GM18861 (cell line): ENCODE data around the gene GPR143.

Experiments used
- ATAC-seq: cut with Tn5 transposase; IDR thresholded peaks from one replicate; pipeline ENCODE4 v1.9.1; 2021; ENCODE audit not compliant: unreplicated experiment

Gene GPR143

DNA sequence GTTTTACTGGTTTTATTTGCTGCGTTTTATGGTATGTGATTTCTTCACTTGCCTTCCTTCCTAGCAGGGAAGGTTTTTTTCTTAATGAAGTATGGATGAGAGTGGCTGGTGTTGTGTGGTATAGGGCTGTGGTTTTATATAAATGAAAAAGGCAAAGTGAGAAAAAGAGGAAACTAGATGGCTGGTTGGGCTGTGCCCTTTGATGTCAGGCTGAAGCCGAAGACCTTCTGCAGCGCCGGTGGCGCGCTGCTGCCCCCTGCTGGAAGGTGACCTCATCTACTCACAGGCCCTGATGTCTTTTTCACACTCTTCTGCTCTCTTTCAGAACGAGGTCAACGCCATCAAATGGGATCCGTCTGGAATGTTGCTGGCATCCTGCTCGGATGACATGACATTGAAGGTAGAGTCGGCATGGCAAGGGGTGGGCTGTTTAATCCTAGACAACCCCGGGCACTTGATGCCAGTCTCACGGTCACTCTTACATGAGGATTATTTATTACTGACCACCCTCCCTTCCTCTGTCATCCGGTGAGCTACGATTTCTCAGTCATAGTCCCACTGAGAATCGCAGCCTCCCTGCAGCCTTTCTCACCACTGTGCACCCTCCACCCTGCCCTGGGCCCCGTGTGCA, 56.6 kb downstream of the GPR143 start:
- peak; percentile 95 for ATAC-seq

DNA sequence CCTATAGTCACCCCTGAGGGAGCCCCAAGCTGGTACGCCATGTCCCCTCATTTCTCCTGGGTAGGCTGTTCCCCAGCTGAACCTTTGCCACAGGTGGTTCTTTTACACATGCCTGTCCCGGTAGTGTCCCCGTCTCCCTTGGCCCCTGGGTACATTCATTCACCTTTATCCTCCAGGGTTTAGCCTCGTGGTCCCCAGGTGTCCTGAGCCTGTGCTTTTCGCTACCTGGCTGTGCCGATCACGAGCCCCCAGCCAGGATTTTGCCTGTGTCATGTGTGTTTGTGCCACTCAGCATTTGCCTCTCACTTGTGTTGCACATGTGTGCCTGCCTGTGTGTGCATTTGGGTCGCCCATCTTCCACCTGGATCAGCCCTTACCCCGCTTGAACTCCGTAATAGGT, 57.6 kb downstream of the GPR143 start:
- ATAC-seq = no peak

DNA sequence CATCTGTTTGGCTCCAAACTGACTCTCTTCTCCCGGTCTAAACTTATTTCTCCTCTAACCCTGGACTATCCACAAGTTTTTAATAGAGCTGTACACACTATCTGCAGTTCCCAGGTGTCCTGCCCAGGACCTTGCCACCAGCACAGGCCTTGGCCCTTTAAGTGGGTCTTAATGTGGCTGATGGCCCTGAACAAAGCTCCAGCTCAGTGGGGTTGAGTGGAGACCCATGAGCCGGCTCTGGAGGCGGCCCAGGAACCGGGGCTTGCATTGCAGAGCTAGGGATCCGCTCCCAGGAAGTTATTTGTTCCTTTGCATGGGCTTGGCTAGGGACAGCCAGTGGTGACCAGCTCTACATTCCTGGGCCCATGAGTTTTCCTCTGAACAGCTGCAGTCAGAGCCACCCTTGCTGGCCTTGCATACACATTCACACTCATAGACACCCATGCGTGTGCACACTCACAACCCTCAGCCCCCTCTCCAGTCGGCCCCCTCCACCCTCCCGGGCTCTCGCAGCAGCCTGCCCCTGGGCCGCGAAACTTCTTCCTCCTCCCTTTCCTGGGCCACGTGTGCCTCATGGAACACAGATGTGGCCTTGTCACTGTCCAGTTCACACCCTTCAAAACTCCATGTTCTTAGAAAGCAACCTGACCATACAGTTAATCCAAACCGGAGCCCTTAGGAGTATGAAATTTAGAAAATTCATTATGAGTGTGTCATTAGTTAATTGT, 58.2 kb downstream of the GPR143 start:
- no peak for ATAC-seq

DNA sequence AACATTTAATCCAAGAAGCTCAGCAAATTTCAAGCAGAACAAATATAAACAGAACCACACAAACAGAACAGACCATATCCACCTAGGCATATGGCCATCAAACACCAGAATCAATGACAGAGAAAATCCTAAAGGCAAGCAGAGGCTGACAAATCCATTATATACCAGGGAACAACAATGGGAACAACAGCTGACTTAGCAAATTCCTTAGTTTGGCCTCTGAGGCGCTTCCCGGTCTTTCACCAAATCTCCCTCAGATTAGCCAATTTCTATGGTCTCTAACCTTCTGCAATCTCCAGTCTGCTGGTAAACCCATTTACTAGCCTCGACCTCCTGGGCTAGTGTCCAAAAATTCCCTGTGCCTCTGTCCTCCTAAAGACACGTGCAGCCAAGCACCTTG, 59.2 kb downstream of the GPR143 start:
- ATAC-seq = no peak

DNA sequence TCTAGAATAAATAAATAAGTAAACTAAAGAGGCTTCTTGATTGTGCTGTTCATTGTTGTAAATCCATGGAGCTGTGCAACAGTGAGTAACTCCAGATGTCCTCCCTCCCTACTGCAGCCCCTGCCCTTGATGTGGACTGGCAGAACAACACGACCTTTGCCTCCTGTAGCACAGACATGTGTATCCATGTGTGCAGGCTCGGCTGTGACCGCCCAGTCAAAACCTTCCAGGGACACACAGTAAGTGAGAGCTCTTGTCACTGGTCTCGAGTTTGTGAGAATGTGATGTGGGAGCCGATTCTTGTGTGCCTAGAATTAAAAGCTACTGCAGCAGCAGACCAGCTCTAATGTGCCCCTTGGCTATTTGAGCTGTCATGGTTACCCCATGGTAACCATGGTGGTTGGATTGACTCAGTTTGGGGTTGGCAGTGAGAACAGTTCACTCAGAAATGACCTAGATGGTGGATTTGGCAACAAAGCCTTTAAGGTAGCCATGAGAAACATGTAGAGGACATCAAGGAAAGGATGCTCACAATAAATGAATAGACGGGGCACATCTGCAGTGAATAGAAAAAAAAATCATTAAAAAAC, 60.7 kb downstream of the GPR143 start:
- ATAC-seq = no peak

DNA sequence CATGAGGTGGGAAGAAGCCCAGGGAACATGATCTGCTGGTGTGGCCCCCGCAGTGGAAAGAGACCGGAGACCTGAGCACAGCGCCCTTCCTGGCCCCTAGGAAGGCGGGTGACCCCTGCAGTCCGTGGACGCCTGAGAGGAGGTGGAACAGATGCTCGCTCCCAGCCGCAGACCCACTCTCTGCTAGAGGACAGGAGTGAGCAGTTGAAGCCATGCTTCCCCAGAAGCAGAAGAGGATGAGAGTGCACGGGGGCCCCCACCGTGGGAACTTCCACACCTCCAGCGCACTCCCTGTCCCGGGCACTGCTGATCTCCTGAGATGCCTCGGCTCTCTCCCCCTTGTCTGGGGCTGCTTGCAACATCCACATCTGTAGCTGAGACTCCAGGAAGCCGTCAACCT, 62.2 kb downstream of the GPR143 start:
- ATAC-seq = no peak

DNA sequence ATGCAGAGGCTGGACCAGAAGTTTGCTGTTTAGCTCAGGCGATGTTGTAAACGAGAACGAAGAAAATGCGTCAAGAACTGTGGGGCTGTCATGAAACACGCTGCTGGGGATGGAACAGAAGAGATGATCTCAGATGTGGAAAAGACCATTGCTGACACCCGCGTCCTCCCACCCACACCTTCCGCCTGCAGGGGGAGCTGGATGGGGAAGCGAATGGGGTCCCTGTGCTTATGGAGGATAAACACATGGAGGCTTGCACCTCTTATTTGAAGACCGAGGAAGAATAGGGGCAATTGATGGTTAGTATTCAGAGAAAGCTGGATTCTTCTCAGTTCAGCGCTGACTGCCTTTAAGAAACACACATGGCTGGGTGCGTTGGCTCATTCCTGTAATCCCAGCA, 63.9 kb downstream of the GPR143 start:
- no peak for ATAC-seq

DNA sequence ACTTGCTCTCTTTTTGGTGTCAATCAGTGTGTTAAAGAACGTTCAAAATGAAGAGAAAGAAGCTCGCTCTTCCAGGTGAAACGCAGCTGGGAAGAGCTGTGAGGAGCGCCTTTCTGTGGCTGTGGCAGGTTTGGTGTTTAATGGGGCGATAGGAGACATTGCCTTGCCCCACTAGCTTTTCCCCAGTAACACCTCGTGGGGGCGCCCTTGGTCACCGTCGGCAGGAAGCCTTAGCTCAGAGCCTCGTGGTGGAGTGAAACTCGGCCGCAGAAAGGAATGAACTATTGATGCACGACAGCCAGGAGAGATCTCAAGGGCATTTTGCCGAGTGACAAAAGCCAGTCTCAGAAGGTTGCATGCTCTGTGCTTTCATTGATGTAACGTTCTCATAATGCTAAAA, 65.1 kb downstream of the GPR143 start:
- ATAC-seq = no peak

DNA sequence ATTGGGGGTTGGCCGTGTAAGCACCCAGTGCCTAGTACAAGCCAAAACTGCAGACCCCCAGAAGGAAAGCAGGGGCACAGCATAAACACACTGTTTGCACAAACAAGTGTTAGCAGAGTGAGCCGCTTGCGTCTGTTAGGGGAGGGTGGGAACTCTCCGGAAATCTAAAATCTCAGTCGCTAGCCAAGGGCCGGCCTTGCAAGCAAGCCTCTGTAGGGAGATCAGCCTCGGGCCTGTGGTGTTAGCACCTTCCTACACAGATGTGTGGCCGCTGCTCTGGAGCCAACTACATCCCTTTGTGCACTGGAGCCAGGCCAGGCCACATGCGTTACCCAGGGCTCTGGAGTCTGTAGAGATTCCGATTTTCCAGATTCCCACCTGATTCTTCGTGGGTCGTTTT, 67.1 kb downstream of the GPR143 start:
- ATAC-seq = no peak

DNA sequence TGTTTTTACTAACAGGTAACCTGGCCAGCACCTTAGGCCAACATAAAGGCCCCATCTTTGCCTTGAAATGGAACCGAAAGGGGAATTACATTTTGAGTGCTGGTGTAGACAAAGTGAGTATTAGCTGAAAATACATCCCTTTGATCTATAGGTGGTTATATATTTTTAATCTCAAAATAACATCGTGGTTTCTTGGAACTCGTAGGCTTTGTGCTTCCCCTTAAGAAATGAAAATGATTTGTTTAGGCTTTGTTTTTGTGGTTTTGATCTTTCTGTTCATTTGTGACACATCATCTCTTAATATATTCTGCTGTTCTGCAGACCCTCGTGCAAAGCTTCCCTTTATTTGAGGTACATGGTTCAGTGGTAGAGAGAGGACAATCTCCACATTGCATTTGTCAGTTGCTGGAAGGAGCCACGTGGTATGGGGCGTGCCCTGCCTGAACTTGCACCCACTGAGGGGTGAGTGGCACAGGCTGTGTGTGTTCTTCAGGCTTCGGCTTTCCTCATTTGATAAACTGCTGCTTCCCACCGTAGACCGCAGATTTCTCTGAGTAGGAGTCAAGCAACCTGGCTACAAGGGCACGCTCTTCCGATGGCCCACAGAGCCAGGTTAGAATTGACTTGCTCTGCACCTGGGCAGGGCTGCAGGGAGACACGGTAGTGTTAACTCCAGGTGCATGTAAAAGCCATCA, 72.2 kb downstream of the GPR143 start:
- no peak for ATAC-seq

DNA sequence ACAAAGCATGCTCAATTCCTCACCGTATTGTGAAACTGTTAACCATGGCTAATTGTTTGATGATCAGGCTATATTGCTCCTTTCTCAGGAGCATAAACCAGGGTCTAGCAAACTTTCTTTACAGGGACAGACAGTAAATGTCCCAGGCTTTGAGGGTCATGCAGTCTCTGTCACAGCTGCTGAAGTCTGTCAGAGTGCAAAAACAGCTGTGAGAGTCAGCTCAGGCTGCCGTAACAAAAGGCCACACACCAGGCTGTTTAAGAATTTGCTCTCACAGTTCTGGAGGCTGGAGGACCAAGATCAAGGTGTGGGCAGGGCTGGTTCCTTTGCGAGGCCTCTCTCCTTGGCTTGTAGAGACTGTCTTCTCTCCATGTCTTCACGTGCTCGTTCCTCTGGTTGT, 75.6 kb downstream of the GPR143 start:
- no peak for ATAC-seq

DNA sequence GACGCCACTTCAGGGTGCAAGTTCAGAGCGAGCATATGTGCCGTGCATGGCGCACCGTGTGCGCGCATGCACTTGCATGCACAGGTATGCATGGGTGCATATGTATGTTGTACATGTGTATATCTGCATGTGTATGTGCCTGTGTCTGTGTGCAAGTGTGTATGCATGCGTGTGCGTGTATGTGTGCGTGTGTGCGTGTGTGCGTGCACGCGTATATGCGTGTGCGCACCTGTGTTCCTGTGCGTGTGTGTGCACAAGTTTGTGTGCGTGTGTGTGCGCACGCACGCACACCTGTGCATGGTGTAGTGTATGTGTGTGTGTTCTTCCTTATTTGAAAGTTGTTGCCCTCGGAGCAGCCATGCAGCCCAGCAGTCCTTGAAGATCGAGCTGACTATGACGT, 76.8 kb downstream of the GPR143 start:
- ATAC-seq = no peak

DNA sequence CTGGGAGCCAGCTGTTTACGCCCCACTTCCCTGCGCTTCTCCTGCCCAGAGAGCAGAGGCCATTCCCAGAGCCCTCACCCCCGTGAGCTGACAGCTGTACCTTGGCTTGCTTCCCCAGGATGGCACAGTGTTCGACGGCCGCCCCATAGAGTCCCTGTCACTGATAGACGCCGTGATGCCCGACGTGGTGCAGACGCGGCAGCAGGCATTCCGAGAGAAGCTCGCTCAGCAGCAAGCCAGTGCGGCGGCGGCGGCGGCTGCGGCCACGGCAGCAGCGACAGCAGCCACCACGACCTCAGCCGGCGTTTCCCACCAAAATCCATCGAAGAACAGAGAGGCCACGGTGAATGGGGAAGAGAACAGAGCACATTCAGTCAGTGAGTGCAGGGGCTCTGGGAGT, 77.7 kb downstream of the GPR143 start:
- no peak for ATAC-seq

DNA sequence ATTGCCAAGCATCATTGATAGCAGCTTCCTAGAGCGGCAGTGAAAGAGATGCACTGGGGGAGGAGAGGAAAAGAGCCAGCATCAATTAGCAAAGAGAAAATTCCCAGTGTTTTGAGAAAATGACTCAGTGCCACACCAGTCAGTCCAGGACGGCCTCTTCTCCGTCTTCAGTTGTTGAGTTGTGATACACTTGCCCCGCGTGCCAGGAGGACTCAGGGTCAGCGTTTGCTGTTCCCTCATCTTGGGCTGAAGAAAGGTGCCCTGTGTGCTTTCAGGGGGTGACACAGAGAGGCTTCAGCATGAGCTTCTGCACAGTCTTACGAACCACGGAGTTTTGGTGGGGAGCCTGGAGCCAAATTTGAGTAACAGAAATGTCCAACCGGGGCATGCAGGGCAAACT, 82.3 kb downstream of the GPR143 start:
- no peak for ATAC-seq

DNA sequence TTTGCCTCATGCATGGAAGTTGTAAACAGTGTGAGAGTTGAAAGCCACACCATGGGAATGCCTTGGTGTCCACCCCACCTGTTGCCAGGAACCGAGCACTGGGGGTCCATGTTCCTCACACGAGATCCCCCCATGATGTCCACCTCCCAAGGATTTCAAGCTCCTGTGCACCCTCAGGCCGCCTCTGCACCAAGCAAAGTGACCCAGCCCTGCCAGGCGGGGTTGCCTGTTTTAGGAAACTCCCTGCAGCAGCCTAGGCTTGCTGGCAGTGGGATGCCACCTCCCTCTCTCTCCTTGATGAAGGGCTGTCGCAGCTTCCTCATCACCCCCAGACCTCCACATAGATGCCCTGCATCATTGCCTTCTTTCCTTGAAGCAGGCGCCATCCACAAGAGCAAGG, 82.8 kb downstream of the GPR143 start:
- ATAC-seq = no peak

DNA sequence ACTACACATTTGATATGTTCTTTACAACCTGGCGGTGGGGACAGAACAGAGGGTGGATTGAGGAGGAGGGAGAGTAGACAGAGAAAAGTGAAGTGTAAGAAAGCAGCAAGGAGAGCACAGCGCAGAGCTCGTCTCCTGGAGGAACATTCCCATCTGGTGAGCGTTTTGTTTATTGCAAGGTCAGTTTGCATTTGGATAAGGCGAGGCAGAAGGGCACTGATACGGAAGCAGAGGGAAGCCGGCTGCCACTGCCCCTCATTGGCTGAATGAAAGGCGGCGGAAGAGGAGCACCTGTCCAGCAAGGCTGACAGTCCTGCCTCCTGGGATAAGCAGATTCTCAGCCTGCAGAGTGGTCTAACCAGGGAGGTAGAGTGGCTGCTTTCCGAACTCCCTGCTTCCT, 83.2 kb downstream of the GPR143 start:
- ATAC-seq = no peak

DNA sequence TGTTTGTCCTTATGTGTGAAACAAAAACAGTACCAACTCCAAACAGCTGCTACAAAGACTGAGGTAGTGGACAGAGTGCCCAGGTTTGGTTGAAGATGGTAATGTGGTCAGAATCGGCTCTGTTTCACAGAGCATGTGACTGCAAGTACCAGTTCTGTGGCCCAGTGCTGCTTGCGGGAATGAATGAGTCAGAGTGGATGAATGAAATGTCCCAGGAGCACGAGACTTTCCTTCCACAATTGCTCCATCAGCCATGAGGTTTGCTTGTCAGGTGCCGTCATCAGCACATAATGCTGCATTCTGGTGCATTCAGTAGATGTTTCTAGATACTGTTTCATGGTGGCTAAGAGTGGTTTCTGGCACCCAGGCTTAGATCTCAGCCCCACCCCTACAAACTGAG, 84.2 kb downstream of the GPR143 start:
- ATAC-seq = no peak

DNA sequence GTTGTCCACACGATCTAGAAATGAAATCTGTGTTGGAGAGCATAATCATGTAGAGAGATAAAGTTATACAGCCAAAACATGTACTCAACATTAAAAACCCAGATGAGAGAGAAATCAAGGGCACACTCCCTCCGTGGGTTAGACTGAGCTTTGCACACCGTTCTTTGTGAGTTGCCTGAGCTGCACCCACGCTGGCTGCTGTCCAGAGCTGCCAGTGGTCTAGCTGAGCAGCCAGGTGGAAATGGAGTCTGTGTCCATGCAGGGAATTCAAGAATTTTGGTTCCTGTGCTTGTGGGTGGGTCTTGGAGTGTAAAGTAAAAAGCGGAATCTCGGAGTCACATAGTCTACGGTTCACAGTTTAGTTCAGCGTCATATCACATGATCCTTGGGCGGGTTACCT, 84.6 kb downstream of the GPR143 start:
- no peak for ATAC-seq

DNA sequence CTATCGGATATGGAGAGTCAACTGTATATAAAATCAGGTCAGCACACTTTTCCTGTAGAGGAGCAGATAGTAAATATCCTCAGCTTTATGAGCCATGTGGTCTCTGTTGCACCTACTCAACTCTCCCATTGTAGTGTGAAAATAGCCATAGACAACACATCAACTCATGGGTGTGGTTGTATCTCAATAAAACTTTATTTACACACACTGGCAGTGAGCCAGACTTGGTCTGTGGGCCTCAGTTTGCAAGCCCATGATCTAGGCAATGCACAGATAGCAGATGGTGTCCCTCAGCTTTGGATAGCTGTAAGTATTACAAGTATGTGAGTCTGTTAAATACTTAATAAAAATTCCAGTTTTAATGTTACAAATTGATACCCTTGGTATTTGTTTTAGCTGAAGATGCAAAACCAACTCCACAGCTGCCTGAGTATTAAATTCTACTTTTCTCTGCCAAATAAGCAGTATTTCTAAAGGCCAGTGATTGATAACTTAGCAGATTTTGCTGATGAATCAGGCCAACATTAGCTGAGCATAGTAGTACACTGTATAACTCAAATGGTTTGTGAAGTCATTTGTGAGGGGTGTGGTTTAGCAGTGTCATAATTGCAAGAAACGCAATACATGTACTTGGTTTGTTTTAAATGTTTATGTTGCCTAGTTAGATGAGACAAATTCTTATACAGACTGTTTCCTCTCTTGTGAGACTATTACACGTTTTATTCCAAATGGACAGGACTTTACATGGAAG, 87.3 kb downstream of the GPR143 start:
- no peak for ATAC-seq

DNA sequence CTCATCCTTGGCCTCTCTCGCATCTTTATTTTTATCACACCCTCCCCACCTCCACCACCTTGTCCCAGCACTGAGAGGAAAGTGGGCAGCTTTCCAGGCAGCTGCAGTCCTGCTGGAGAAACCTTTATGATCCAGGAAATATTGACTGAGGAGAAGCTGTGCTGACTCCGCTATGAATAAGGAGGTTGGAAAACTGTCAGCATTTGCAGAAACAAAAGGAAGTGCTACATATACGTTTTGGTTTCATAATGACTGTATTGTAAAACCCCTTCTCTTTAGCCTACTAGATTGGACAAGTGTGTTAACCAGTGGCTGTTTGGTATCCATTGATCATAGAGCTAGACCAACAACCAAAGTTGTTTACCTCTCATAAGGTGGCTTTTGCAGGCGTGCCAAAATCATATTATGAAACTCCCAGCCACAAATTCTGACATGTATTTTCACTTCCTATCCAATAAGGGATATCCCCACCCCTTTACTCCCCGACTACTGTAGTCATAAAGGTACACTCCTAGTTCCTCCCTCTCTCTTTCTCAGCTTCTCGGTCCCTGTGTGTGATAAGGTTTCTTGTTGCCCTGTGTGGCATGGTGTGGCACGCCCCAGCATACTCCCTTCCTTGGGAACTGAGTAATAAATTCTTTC, 88.4 kb downstream of the GPR143 start:
- ATAC-seq = peak; percentile 99

DNA sequence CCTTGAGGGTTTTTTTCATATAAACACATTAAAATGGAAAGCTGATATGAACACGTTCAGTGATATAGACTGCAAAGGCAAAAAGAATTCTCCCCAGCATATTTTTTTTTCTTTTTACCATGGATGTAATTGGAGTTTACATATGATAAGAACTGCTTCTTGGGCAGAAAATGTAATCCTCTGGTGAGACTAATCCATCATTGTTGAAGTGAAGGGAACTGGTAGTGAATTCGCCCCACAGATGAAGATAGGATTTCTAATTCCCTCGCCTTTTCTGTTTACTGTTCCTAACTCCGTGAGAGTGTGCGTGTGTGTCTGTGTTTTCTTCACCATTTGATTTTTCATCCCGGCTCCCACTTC, 88.9 kb downstream of the GPR143 start:
- ATAC-seq = no peak
